Spinal cord (tissue), 10 donors: ENCODE measurements around the gene SMG5. TPM values are rescaled to one million over a fixed set of nuclear protein-coding genes. Genes with fewer than 3 reads are reported as not detected.
A peak's percentile ranks its signal among the peaks of the same experiment; 100 is the strongest.

ENCODE experiments used
- DNase-seq, 6 donors: peaks; one replicate each; pipeline versions ENCODE4 v3.0.0 to v3.0.0-alpha.2; 2013 to 2015; ENCODE audit warnings: low spot score in 6 of 6, low read depth in 4 of 6
- H3K27ac ChIP-seq: one replicate; pipeline ENCODE4 v1.5.1; 2013; ENCODE audit warnings: low read depth, low read length, control low read depth
- H3K27me3 ChIP-seq: one replicate; pipeline ENCODE4 v1.6.1; 2013; ENCODE audit warnings: low read length; ENCODE audit not compliant: control insufficient read depth, insufficient read depth
- H3K36me3 ChIP-seq: one replicate; pipeline ENCODE4 v1.6.1; 2013; ENCODE audit warnings: low read length; ENCODE audit not compliant: control insufficient read depth, insufficient read depth
- H3K4me1 ChIP-seq: one replicate; pipeline ENCODE4 v1.6.1; 2013; ENCODE audit warnings: low read length; ENCODE audit not compliant: control insufficient read depth, insufficient read depth
- H3K4me3 ChIP-seq: one replicate; pipeline ENCODE4 v1.5.1; 2013; ENCODE audit warnings: low read depth, low read length, control low read depth
- H3K9me3 ChIP-seq: one replicate; pipeline ENCODE4 v1.6.1; 2013; ENCODE audit warnings: low read length; ENCODE audit not compliant: control insufficient read depth, insufficient read depth
- WGBS: methylation state at CpG from one replicate; pipeline ENCODE4 v1.1.5; 2013; ENCODE audit warnings: missing lambda C conversion rate; ENCODE audit not compliant: insufficient coverage; 5-methylcytosine and 5-hydroxymethylcytosine counted together
- polyA plus RNA-seq, 2 donors: library from polyadenylated mRNA; unstranded; fragments of 120-200 nt; gene quantifications; one replicate each; pipeline ENCODE4 v1.2.1, GENCODE V29; 2013; ENCODE audit not compliant: insufficient read length in 2 of 2
- total RNA-seq, 2 donors: library from RNA; depleted of rRNA in 1 of 2; stranded (reverse); fragments of 120-200 nt in 1 of 2; fragments of >200 nt in 1 of 2; gene quantifications; one replicate each; pipeline versions ENCODE4 v1.2.3 to v1.2.4, GENCODE V29; 2013 to 2014
- donor health status: healthy.

The SMG5 gene
- total and polyA plus RNA-seq, 4 donors, result 37.2 to 79.8 (median 61.2) TPM

DNA sequence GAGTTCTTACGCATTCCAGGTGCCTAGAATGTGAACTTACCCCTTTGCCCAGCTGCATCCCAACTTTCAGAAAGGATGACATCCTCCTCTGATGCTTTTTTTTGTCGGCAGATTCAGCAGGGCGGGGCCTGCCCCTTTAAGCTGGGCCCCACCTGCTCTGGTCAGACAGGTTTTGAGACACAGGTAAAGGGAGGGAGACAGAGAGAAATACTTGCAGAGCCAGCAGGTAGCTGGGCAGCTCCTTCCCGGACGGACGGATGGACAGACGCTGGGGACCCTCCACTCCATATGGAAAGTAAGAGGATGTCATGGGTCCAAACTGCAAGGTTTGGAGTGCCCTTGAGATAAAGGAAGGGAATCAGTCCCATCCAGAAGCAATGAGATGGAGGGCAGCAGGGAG is 1.5 kb upstream of the SMG5 start, which contains the start of gene TMEM79:
TSS of gene TMEM79 (plus strand) at position 214 of the 400 bp plus-strand sequence. CDS start 902 bp downstream, outside the sequence.
- Histone ChIP-seq H3K27me3 (no peaks in the 10 kb centered on the region), H3K4me3 (peak within 1 kb of the TSS; percentile 90), H3K9me3 (no peaks in the 10 kb centered on the region), H3K4me1 (peaks cover 14% of the 10 kb centered on the region), H3K27ac (peak within 1 kb of the TSS; percentile 85), H3K36me3 (peaks cover 14% of the 10 kb centered on the region)
- DNase-seq, result no peak
- 86% methylated on average over 7 of the region's 7 CpGs for WGBS

DNA sequence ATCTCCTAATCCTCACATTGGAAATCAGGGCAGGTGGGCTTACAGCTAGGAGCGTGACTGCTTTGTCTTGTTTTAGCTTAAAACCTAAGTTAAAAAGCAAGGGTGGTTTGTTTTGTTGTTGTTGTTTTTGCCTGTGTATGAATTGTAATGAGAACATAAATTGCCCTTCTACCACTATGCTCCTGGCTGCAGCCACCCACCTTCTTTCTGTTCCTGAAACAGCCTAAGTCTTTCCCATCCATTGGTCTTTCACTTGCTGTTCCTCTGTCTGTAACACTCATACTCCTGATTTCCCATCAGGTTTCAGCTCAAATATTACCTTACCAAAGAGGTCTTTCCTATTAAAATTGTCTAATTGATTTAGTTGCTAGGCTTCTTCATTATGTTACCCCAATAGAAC is 896 bp upstream of the SMG5 start:
- Histone ChIP-seq H3K9me3 (no peaks in the 10 kb centered on the region), H3K27ac (peak overlapping the region; percentile 85), H3K36me3 (peaks cover 15% of the 10 kb centered on the region), H3K27me3 (no peaks in the 10 kb centered on the region), H3K4me1 (peaks cover 14% of the 10 kb centered on the region), H3K4me3 (peak overlapping the region; percentile 90)
- no peak for DNase-seq
- WGBS, result no CpG with 5 or more reads among the region's 1 CpG

DNA sequence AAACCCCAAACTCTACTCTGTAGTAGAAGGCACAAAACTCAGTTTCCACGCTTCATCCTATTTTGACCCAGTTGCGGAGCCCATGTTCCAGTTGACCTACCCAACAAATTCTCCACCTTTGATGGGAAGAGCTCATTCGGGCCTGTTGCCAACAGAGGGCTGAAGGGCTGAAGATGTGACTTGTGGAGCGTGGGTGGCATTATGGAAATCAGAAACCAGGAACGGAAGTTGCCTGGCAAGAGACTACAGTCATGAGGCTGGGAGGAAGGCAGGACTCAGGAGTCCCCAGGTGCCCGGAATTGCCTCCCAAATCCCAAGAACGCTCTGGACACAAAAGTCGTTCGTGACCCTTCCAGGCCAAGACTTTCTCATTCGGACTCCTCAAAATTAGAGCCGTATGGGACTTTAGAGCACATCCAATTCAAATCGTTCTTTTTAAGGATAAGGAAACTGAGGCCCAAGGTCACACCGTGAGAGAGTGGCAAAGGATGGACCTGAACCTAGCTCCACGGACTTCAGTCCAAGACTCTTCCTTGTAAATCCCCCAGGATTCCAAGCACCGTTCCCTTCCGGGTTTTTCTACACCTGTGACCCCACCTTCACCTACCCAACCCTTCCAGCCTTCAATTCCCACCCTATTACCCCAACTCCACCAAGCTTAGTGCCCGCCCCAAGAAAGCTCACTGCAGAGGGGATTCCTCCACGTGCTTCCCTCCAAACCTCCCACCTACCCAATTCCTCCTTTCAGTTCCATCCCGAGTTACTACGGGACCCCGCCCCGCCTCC is 739 bp downstream of the SMG5 start:
- Histone ChIP-seq H3K27me3 (no peaks in the 10 kb centered on the region), H3K4me3 (peak overlapping the region; percentile 90), H3K27ac (no peak overlapping the region), H3K9me3 (no peaks in the 10 kb centered on the region), H3K36me3 (peaks cover 31% of the 10 kb centered on the region), H3K4me1 (peaks cover 14% of the 10 kb centered on the region)
- WGBS, result 3% methylated on average over 18 of the region's 22 CpGs
- DNase-seq, result no peak

DNA sequence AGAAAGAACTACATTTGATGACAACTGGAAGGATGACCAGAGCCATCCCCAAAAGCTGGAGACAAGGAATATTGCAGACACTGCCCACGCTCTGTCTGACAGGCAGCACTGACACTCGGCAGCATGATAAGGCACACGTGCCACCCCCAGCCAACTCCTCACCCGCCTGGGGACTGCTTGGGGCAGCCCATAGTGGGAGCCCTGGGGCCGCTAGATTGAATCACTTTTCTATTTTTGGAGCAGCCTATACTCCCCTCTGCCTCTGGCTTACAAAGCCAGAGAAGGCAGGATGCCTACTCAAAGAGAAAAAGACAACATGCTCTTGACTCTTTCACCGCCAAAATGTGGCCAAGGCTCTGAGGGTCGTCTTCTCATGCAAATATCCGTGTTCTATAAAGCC is 1.3 kb downstream of the SMG5 start:
- Histone ChIP-seq H3K27me3 (no peaks in the 10 kb centered on the region), H3K9me3 (no peaks in the 10 kb centered on the region), H3K27ac (no peak overlapping the region), H3K4me1 (peaks cover 14% of the 10 kb centered on the region), H3K4me3 (peak overlapping the region; percentile 90), H3K36me3 (peaks cover 35% of the 10 kb centered on the region)
- WGBS, result 35% methylated on average over 7 of the region's 8 CpGs
- DNase-seq, result no peak

DNA sequence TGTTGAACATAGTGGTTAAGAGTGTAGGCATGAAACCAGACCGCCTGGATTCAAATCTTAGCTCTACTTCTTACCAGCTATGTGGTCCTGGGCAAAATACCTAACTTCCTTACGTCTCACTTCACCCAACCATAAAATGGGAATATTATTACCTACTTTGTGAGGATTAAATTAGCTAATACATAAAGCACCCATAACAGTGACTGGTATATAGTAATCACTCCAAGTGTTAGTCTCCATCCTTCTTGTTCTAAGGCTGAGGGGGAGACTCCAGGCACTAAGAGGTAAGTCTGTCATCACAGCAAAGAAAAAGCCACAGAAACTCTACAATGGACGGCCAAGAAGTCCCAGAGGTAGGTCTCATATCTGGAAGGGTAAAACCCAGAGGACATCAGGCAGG is 2.8 kb downstream of the SMG5 start:
- DNase-seq, result no peak
- Histone ChIP-seq H3K4me1 (peaks cover 14% of the 10 kb centered on the region), H3K27ac (no peak overlapping the region), H3K4me3 (no peak overlapping the region), H3K36me3 (peaks cover 36% of the 10 kb centered on the region), H3K27me3 (no peaks in the 10 kb centered on the region), H3K9me3 (no peaks in the 10 kb centered on the region)
- 100% methylated on average over 1 of the region's 3 CpGs for WGBS

DNA sequence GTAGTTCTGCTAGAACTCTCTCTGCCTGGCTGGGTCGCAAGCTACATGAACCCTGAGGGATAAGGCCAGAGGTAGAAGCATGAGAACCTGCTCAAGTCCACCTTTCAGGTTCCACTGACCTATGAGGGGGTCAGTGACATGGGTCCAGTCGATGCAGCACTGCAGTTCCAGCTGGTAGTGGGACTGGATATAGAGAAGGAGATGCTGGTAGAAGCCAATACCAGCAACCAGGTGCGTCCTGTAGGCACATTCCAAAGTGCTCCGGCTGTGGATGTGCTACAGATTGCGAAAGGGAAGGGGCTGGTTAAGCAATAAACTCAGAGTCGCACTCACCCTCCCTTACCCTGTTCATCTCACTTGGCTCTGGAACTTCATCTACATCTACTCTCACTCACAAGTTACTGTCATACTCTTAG is 5.7 kb downstream of the SMG5 start:
- Histone ChIP-seq H3K27me3 (no peaks in the 10 kb centered on the region), H3K4me3 (no peak overlapping the region), H3K9me3 (no peaks in the 10 kb centered on the region), H3K27ac (no peak overlapping the region), H3K36me3 (peaks cover 64% of the 10 kb centered on the region), H3K4me1 (peaks cover 10% of the 10 kb centered on the region)
- no peak for DNase-seq
- WGBS, result 89% methylated on average over 6 of the region's 6 CpGs

DNA sequence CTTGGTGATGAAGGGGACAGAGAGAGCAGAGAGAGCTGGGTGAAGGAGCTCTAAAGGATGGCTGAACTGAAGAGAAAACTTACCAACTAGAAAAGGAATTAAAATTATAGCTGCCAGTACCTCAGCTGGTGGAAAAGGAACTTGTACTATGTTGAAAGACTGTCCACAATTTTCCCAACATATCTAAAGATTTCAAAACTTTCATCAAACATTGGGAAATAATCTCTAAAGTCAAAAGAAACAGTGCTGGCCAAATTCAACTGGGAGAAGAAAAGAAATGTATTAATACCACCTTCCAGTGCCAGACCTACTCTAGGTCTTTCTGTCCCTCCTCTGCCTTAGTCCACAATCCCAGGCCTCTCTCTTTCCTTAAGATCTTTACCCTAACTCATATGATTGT is 6.1 kb downstream of the SMG5 start:
- no peak overlapping the region for H3K4me3 ChIP-seq
- no peak for DNase-seq
- peaks cover 5% of the 10 kb centered on the region for H3K4me1 ChIP-seq
- H3K27ac ChIP-seq, result no peak overlapping the region
- peaks cover 69% of the 10 kb centered on the region for H3K36me3 ChIP-seq
- H3K9me3 ChIP-seq, result no peaks in the 10 kb centered on the region
- H3K27me3 ChIP-seq, result no peaks in the 10 kb centered on the region

DNA sequence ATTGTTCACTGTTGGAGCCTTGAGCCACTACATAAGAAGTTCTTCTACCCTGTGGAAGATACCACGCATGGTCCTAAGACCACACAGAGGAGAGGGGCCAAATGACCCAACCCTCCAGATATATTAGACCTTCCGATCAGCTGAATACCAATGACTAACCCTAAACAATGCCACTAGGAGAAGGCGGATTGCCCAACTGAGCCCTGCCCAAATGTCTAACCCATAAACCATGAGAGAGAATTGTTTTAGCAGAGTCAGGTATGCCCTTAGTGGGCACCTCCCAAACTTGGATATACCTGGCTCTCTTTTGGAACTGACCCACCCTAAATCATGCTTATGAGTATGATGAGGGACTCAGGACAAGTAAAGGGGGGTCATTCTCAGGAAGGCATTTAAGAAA is 12.3 kb downstream of the SMG5 start:
- no peak for DNase-seq
- WGBS, result 60% methylated on average over 1 of the region's 3 CpGs
- Histone ChIP-seq H3K4me3 (no peak overlapping the region), H3K27ac (no peak overlapping the region), H3K36me3 (peaks cover 93% of the 10 kb centered on the region), H3K4me1 (no peaks in the 10 kb centered on the region), H3K27me3 (no peaks in the 10 kb centered on the region), H3K9me3 (no peaks in the 10 kb centered on the region)

DNA sequence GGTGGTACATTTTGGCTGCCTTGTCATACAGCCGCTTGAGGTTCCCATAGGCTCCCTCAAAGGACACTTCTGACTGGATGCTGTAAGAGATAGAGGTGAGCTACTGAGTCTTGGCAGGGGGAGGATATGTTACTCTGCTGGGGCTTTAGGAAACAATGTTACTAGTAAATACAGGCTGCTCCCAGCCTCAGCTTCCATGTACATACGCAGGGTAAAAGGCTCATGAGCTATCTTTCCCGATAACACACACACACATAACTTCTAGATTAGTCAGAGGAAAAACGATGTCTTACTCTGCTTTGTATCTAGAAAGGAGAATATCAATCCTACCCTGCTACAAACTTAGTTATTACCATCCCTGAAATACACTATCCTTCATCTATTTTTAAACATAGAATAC is 14.3 kb downstream of the SMG5 start:
- H3K4me1 ChIP-seq, result no peaks in the 10 kb centered on the region
- no peak for DNase-seq
- peaks cover 90% of the 10 kb centered on the region for H3K36me3 ChIP-seq
- H3K4me3 ChIP-seq, result no peak overlapping the region
- H3K27ac ChIP-seq, result no peak overlapping the region
- WGBS, result 100% methylated on average over 1 of the region's 4 CpGs
- no peaks in the 10 kb centered on the region for H3K27me3 ChIP-seq
- no peaks in the 10 kb centered on the region for H3K9me3 ChIP-seq

DNA sequence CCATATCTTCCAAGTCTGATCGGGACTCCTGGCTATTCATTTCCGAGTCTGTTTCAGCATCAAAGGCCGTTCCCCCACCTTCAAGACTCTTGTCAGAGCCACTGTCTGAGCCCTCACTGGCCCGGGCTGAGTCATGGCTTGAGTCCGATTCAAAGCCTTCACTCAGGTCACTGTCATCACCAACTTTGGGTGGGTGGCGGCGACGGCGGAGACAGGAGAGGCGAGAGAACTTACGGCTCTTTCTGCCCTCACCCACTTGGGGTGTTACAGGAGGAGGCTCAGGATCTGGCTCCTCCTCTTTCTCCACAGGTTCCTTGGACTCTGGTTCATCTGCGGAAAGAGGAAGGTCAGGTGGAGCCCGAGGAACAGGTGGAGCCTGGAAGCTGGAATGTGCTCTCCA is 16.6 kb downstream of the SMG5 start:
- 95% methylated on average over 8 of the region's 13 CpGs for WGBS
- Histone ChIP-seq H3K4me3 (no peak overlapping the region), H3K9me3 (no peaks in the 10 kb centered on the region), H3K4me1 (peaks cover 2% of the 10 kb centered on the region), H3K27ac (no peak overlapping the region), H3K27me3 (no peaks in the 10 kb centered on the region), H3K36me3 (peaks cover 91% of the 10 kb centered on the region)
- no peak for DNase-seq
